COR-L47 (cell line): ENCODE results near the gene AAGAB.
"Not testable (repeated sequence)": the region's sequence is repeated elsewhere in the genome, so short reads cannot be mapped to it uniquely, and the experiment has no call there.

Source experiments
- DNase-seq: peaks from one replicate; lab custom pipeline; 2025; lab: John Stamatoyannopoulos, UW

Gene AAGAB, protein sequence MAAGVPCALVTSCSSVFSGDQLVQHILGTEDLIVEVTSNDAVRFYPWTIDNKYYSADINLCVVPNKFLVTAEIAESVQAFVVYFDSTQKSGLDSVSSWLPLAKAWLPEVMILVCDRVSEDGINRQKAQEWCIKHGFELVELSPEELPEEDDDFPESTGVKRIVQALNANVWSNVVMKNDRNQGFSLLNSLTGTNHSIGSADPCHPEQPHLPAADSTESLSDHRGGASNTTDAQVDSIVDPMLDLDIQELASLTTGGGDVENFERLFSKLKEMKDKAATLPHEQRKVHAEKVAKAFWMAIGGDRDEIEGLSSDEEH

GRCh38 chr15:67254238-67255175, at the start of gene AAGAB, which contains the start of gene IQCH:
Gene AAGAB (minus strand): TSS chr15:67254661. CDS start chr15:67254631, 30 bp downstream.
Gene IQCH (plus strand): TSS chr15:67254786. CDS start chr15:67254897, 111 bp downstream.
- DNase-seq = peak; percentile 95

- DNase-seq = peak; percentile 48
Observed at GRCh38 chr15:67303490-67304363, 49.3 kb upstream of the AAGAB start.

DNA sequence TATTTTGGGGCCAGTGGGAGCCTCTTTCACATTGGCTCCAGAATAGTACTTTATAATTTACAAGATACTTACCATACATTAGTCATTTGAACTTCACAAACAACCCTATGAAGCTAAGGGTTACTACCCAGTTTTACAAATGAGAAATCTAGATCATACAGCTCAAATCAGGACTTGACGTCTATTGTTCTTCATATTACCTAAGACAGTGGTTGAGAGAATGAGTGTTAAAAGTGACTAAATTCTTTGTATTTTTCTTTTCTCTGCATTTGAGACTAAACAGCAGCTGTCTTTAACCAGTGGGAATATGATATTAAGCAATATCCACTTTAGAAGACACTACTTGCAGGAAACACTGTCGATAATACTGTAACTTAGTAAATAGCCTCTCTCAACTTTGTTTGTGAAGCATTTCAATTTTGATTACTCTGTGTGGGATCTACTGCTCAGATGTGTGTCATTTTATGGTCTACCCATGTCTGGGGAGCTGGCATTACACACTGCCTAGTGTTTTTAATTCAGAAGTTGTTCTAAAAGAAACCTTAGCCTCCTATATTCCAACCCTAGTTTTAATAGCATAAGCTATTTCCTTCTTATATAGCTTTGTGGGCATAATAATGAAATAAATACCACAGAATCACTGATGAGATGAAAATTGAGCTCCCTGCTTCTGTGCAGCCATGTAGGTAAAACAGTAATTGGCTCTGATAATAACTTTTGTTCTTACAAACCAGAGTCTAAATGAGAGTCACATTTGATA, 46.0 kb upstream of the AAGAB start:
- no peak for DNase-seq

DNA sequence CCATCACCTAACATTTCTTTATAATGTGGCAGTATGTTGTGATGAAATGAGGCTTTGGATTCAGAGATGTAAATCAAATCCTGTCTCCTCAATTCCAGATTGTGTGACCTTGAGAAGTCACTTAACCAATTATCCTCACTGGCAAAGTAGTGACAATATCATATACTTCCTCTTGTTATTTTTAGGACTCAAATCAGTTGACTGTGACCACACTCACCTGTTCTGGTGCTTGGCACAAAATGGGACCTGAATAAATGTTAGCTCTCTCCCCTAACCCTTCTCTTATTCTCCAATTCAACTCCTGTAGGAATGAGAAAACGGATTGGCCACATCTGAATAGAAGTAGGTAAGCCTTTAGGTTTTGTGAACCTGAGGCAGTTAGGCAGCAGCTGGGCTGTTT, 42.2 kb upstream of the AAGAB start:
- DNase-seq = no peak

DNA sequence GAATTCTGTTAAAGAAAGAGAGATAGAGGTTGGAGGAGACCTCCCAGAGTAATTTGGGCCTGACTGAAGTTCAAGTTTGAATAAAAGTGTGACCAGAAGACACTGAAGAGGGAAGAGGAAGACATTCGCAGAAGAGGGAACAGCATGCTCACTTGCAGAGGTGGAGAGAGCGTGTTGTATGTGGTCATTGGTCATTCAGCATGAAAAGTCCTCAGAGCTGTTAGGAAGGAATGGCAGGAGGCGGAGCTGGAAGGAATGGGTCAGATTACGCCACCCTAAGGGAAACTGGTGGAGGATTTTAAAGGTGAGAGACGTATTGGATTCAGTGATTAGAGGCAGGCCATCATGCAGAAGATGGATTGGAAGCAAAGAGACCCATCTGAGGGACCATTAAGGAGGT, 41.7 kb upstream of the AAGAB start:
- DNase-seq = no peak

DNA sequence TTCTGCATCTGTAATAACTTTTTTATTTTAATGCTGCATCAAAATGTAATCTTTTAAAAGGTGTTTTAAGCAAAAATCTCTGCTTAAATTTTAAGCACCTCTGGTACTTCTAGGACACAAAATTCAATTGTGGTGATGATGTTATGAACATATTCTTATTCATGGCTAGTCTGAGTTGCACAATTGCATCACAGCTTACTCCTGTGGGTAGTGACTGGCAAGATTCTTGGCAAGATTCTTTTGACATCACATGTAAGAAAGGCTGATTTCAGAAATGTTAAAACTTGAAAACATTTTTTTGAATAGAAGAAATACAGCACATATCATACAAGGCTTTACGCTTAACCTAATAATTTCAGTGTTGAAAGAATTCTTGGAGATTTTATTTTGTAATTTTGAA, 35.9 kb upstream of the AAGAB start:
- no peak for DNase-seq

DNA sequence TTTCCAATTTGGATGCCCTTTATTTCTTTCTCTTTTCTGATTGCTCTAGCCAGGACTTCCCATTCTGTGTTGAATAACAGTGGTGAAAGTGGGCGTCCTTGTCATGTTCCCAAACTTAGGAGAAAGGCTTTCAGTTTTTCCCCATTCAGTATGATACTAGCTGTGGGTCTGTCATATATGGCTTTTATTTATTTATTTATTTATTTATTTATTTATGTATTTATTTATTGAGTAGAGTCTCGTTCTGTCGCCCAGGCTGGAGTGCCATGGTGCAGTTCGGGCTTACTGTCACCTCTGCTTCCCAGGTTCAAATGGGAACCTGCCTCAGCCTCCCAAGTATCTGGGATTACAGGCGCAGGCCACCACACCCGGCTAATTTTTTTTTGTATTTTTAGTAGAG, 31.9 kb upstream of the AAGAB start:
- DNase-seq = not testable (repeated sequence)

- DNase-seq = not testable (repeated sequence)
Observed at GRCh38 chr15:67285625-67286024, 31.2 kb upstream of the AAGAB start.

DNA sequence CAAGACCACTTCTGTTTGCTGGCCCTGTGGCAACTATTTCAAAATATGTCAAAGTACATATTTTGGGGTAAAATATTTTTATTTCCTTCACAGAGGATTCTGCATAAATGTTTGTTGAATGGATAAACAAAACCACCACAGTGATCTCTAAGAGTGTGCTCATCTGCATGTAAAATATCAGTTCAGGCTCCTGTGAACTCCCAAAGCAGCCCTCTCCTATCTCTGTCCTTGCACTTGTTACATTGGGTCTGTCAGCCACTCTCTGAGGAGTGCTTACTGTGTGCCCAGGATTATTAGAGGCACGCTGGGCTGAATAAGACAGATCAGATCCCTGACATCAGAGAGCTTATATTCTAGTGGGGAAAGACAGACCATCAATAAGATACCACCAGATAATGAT, 27.3 kb upstream of the AAGAB start:
- DNase-seq = no peak

GRCh38 chr15:67280217-67280616, 25.8 kb upstream of the AAGAB start:
- no peak for DNase-seq

GRCh38 chr15:67276666-67277065, 22.2 kb upstream of the AAGAB start:
- no peak for DNase-seq

DNA sequence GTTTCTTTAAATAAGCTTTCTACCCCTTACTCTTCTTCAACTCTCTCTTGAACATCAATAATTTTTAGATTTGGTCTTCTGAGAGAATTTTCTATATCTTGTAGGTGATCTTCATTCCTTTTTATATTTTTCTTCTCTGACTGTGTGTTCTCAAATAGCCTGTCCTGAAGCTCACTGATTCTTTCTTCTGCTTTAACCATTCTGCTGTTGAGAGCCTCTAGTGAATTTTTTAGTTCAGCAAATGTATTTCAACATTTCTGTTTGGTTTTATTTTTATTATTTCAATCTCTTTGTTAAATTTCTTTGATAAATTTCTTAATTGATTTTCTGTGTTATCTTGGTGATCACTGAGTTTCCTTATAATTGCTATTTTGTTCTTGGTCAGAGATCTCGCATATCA, 19.8 kb upstream of the AAGAB start:
- no peak for DNase-seq

- DNase-seq = no peak
Observed at GRCh38 chr15:67267951-67268941, 13.8 kb upstream of the AAGAB start.

DNA sequence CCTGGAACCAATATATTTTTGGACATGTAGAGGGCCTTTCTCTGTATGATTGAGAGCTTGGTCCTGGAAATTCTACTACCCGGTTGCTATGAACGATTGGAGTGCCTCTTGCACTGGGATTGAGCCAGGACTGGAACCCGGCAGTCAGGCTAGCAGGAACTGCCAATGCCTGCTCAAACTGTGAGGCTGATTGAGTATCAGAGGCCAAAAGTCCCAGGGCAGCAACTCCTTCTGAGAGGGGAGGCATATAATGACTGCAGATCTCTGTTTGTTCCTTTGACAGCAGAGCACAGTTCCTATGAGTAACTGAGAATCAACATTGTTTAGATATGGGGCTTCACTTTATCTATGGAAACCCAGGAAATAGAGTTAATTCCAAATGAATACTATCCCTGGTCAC, 13.0 kb upstream of the AAGAB start:
- no peak for DNase-seq

- no peak for DNase-seq
Observed at GRCh38 chr15:67266870-67267269, 12.4 kb upstream of the AAGAB start.

DNA sequence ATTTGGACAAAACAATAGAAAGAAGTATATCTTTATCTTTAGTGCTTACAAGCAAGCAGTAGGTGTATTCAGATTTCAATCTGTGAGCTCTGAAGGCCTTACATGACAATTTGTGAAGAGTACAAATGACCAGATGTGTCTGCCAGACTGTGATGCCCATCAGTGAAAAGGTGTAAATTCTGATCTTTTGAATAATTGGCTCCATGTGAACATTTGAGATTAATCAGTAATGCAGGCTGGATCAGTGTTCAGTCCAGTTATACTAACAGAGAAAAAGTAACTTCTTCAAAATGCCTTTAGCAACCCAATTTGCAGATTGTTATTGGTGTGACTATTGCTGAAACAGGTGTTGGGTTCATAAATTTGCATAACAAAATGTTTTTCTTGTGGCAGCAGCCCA, 5.3 kb upstream of the AAGAB start:
- DNase-seq = no peak

- no peak for DNase-seq
Observed at GRCh38 chr15:67259379-67259778, 4.9 kb upstream of the AAGAB start.

GRCh38 chr15:67258412-67258811, 4.0 kb upstream of the AAGAB start:
- not testable (repeated sequence) for DNase-seq

DNA sequence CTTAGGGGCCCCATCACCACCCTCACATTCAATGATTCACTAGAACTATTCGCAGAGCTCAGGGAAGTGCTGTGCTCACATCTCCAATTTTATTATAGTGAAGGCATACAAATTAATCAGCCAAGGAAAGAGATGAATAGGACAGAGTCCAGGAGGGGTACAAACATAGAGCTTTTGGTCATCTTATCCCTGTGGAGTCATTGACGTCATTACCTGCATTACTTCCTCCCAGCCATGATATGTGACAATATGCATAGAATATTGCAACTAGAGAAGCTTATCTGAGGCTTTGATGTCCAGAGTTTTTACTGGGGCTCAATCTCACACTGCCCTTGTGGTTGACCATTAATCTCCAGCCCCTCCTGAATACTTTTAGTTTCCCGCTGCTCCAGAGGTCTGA, 1.6 kb upstream of the AAGAB start:
- no peak for DNase-seq
